Measurements from ENCODE around the gene RIMBP2.

- TF ChIP-seq CTCF (IDR thresholded peaks at IDR 0.05), result no peak
- no peak for TF ChIP-seq POLR2A (IDR thresholded peaks at IDR 0.05)
- TF ChIP-seq EP300 (IDR thresholded peaks at IDR 0.05), result no peak
Observed at GRCh38 chr12:130522244-130522834, 193.8 kb downstream of the RIMBP2 start.

All from tibial nerve (tissue), 4 donors.